ENCODE measurements around the gene NDUFB2.
"Not testable (repeated sequence)": the region's sequence is repeated elsewhere in the genome, so short reads cannot be mapped to it uniquely, and the experiment has no call there.

Gene NDUFB2

DNA sequence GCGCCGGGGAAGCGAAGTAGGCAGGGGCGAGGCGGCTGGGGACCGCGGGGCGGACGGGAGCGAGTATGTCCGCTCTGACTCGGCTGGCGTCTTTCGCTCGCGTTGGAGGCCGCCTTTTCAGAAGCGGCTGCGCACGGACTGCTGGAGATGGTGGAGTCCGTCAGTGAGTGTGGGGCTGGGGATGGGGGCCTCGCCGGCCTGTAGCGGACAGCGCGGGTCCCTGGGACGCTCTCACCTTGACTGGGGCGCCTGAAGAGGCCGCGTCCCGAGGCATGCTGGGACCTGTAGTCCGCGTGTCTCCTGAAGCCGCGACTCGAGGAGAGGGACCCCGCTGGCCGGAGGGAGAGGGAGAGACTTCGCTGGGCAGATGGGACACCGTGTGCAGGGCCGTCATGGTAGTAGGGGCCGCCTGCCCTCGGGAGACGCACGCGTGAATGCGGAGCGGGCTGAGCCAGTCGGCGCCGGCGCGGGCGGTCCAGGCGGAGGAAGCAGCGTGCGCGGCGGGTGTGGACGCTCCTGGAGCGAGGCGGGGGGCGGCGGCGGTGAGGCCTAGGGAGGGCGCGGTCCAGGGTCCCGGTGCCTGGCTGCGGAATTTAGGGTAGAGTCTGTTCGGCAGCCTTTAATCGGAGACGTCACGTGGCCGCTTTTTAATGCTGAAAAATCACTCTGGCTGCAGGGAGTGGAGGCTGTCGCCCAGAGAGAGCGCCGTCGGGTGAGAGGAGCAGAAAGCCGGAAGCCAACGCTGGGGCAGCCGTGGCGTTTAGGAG lies at the start of gene NDUFB2:
TSS of gene NDUFB2 (plus strand) at position 29 of the 767 bp plus-strand sequence. CDS start at position 66, 37 bp downstream.
- peak; percentile 80 for DNase-seq

DNA sequence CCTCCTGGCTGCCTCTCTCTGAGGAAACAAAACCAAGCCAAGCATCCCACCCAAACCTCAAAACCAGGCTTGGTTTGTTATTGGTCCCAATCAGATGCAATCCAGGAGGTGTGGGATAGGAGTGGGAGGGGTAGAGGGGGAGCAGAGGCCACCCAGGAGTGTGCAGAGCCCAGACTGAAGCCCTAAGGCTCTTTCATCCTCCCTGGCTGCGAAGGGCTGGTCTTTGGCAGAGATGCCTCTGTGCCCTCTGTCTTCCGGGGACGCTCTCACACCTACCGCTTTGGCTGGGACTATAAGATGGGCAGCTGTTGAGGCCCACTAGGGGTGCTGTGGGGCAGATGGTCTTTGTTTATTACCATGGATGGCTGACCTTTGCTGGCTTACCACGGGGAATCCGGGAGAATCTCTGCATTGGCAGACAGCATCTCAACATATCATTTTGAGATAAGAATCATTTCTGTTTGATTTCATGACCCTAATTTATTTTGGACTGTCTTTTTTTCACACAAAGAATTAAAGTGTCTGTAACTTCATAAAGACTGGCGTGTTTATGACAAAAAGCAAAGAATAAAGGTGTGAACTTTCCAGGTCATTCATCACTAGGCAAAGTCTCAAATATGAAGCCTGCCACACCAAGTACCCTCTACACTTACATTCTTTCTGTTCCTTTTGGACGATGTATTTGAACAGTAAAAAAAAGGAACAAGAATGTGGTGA lies 49.4 kb upstream of the NDUFB2 start:
- DNase-seq, result peak; percentile 52

DNA sequence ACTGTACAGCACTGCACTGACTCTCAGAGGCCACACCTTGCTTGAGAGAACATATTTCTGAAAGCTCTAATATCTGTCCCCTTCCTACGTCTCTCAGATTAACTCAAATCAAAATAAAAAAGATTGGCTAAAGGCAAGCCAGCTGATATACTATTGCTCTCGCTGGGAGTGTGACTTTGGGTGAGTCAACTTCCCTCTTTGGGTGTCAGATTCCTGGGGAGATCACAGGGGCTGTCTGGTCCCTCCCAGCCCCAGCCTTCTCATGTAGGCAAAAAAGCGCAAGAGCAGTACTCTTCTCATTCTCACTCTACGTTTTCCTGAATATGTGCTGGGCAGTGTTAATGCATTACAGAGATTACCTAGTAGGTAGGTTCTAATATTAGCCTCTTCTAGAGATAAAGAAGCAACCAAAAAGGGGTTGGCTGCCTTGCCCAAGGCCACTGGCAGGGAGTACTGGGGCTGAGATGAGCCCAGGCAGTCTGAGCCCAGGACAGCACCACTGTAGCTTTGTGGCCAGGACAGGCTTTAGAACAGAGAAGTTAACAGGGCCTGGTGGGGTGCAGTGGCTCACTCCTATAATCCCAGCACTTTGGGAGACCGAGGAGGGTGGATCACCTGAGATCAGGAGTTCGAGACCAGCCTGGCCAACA lies 46.8 kb upstream of the NDUFB2 start:
- DNase-seq, result no peak

DNA sequence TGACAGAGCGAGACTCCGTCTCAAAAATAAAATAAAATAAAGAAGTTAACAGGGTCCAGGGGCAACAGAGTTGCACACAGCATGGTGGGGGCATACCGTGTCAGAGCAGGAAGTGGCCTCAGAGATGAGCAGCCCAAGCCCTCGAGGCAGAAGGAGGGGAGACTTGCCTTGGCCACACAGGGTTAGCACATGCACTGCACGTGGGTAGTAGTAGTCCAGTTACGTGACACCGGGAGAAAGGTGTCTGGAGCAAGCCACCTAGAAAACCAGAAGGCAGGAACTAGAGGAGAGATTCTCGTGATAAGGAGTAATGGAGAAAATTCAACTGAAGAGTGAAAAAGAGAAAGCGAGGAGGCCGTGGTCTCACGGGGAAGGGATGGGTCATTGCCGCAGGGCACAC lies 46.1 kb upstream of the NDUFB2 start:
- no peak for DNase-seq

DNA sequence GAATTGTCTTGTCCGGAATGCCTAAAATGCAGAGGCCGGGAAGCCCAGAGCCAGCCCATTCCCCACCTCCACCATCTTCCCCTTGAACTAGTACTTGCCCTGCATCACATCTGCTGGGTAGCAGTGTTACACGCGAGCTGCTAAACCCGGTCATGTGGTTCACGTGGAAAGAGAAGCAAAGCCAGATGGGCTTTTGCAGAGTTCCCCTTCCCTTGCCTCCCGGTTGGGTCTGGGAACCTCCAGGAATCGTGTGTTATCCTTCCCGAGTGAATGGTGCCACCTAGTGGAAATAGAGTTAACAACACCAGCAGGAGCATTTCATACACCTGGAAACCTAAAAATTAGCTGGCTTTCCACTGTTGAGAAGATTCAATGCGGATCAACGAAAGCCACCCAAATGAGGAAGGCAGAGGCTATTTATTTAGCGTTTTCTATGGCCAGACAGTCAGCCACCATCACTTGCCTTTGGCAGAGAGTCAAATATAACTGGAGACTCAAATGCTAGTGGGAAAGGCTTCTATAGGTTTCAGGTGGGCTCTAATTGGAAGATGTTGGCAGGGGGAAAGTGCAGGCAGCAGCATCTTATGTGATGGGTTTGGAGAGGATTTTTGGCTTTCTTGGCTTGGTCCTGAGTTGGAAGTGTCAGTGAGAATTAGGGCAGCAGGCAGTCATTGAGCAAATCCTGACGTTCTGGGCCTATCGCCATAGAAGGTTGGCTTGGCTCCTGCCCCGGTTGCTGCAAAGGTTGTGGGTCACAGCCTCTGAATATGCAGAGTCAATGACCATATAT lies 43.0 kb upstream of the NDUFB2 start:
- DNase-seq, result peak; percentile 61

DNA sequence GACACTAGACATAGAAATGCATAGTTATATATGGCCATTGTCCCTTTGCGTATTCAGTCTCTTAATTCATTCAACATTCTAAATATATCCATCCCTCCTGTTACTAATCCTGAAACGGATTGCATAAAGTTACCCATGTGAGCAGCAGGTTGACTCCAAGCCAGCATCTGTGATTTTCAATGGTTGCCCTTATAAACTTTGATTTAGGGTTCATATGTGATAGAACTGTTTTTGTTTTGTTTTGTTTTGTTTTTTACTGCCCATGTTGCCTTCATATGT lies 42.5 kb upstream of the NDUFB2 start:
- DNase-seq, result no peak

DNA sequence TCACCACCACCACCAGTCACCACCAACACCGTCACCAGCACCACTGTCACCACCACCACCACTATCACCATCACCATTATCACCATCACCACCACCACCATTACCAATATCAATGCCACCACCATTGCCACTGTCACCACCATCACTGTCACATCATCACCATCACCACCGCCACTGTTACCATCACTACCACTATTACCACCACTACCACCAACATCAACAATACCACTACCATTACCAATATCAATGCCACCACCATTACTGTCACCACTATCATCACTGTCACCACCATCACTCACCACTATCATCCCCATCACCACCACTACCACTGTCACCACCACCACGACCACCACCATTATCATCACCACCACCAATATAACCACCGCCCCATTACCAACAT lies 41.8 kb upstream of the NDUFB2 start:
- DNase-seq, result no peak

DNA sequence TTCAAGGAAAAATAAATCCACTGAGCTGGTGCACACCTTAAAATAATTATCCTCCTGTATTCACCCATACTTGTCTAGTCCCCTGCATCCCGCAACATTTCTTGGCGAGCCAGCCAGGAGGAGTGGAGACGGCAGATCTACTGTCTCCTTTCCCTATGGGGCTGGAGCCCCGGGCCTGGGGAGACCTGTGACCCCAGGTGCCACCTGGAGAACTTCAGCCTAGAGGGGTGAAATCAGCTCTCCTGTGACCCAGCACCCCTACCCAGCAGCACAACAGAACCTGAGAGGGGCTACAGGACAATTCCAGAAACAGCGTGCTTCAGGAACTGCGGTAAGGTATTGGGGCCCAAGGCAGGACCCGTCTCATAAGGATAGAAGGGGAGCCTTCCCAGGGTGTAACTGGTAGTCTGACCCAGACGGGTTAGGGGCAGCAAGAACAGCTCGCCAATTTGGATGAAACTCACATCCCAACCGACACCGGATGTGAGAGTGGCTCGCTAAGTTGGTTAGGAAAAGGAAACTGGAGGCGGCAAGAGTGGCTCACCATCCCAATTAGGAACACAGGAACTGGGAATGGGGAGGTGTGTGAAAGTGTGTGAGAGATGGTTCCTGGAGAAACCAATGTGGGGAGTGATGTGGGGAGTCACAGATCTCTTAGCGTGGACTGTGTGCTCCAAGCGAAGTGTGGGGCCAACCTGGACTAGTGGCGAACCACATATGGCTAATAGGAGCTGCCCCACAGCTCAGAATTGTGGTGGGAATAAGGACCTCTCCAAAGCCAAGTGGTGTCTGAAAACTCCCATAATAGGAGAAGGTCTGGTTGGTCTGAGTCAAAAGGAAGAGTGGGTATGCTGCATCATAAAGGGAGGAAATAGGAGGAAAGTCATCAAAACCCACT lies 40.7 kb upstream of the NDUFB2 start:
- no peak for DNase-seq

DNA sequence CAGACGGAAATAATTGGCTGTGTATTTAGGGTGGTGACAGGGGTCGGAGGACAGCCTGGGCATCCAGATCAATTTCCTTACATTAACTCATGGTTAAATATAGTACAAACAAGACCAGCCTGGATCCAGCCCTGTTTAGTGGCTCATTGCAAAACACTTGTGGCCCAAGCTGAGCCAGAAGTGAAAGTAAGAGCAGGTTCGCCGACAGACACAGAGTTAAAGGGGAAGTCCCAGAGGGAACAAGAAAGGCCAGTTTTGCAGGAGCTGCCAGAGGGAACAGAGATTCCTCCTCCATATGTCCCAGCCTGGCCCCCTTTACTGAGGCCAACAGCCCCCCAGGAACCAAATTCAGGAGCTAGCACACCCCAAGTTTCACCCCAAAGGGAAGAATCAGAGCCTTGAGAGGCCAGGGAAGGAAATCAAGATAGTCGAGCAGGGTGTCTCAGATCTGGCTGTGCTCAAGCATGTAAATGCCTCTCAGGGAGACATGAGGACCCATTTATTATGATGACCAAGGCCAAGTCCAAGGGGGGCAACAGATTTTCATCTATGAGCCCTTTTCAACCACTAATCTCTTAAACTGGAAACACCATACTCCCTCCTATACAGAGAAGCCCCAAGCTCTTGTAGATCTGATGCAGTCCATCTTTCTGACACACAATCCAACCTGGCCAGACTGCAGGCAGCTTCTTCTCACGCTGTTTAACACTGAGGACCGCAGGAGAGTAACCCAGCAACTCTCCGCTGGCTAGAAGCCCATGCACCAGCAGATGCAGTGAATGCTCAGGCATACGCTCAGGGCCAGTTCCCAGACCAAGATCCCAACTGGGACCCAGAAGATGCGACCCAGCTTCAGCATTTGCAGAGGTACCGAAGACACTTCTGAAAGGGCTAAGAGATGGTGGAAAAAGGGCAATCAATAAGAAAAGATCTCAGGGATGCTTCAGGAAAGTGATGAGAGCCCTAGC lies 39.7 kb upstream of the NDUFB2 start:
- no peak for DNase-seq

DNA sequence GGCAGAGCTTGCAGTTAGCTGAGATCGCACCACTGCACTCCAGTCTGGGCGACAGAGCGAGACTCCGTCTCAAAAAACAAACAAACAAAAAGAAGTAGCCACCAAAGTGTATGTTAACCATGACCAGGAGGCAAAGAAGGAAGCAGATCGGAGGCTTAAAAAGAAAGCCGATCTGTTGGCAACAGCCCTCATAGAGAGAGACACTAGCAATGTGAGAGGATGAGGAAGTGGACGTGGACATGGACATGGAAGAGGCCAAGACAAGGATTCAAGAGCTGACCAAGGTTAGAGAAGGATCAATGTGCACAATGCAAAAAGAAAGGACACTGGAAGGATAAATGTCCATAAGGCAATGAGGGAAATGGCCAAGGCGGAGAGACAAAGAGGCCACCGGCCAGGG lies 38.6 kb upstream of the NDUFB2 start:
- no peak for DNase-seq

DNA sequence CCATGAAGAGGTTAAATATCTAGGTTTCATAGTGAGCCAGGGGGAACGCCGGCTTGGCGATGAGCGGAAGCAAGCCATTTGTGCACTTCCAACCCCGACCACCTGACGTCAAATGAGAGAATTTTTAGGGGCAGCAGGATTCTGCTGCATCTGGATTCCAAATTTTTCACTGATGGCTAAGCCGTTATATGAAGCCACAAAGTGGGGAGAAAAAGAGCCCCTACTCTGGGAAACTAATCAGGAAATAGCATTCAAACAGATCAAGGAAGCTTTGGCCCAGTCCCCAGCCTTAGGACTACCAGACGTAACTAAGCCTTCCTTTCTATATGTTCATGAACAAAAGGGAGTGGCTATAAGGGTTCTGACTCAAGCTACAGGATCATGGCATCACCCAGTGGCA lies 36.7 kb upstream of the NDUFB2 start:
- no peak for DNase-seq

DNA sequence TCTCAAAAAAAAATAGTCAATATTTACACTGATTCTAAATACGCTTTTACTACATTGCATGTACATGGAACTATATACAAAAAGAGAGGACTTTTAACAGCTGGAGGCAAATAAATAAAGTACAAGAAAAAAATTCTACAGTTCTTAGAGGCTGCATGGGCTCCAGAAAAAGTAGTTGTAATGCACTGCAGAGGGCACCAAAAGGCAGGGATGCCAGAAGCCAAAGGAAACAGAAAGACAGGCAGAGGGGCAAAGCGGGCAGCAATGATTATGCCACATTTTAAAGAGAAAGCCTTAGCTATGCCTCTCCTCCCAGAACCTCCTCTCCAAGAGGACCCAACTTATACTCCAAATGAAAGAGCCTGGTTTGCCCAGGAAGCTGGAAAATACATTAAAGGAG lies 35.4 kb upstream of the NDUFB2 start:
- no peak for DNase-seq

DNA sequence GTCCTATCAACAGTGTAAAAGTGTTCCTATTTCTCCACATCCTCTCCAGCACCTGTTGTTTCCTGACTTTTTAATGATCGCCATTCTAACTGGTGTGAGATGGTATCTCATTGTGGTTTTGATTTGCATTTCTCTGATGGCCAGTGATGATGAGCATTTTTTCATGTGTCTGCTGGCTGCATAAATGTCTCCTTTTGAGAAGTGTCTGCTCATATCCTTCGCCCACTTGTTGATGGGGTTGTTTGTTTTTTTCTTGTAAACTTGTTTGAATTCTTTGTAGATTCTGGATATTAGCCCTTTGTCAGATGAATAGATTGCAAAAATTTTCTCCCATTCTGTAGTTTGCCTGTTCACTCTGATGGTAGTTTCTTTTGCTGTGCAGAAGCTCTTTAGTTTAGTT lies 33.6 kb upstream of the NDUFB2 start:
- DNase-seq, result not testable (repeated sequence)

DNA sequence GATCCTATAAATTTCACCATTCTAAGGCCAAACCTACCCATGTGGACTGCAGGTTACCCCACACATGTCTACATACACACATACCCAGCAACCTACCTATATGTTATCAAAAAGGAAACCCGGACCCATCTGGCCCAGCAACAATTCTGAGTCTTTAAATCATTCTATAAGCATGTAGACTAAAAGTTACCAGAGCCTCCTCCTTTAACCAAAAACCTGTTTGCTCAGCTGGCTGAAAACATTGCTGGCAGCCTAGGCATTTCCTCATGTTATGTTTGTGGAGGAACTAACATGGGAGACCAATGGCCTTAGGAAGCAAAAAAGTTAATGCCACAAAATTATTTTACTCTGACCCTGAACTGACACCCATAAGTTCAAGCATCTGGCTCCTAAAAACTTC lies 29.0 kb upstream of the NDUFB2 start:
- no peak for DNase-seq

DNA sequence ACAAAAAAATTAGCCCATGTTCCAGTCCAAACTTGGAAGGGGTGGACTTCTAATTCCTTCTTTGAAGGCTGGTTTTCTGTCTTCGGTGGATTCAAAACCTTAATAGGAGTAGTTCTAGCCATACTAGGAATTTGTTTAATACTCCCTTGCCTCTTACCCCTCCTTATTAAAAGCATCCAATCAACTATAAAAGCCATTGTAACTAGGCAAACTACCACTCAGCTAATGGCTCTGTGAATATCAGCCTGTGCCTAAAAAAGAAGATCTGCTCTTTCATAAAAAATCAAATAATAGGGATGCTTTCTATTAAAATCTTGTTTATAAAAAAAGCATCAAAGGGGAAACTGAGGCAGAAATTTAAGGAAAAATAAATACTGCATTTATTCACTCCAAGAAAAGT lies 27.9 kb upstream of the NDUFB2 start:
- DNase-seq, result no peak

DNA sequence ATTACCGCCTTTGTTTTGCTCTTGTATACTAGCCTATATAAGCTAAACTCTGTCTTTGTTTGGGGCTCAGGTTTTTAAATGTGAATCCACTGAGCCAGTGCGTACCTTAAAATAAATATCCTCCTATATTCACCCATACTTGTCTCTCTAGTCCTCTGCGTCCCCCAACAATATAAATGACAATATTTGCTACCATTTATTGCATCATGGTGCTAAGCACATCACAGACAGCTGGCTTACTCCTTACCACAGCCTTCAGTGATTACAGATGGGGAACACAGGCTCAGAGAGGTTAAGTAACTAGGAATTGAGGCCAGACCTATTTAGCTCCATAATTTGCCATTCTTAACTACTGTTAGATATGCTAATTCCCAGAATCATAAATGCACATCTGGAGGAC lies 27.2 kb upstream of the NDUFB2 start:
- no peak for DNase-seq

DNA sequence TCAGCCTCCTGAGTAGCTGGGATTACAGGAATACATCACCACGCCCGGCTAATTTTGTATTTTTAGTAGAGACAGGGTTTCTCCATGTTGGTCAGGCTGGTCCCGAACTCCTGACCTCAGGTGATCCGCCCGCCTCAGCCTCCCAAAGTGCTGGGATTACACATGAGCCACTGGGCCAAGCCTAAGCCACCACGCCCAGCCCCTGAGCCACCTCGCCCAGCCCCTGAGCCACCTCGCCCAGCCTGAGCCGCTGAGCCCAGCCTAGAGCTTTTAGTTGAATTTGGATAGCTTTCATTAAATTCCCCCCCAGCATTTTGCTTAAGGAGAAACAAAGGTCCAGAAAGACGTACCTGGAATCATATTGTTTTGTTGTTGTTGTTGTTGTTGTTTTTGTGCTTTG lies 26.6 kb upstream of the NDUFB2 start:
- DNase-seq, result not testable (repeated sequence)

DNA sequence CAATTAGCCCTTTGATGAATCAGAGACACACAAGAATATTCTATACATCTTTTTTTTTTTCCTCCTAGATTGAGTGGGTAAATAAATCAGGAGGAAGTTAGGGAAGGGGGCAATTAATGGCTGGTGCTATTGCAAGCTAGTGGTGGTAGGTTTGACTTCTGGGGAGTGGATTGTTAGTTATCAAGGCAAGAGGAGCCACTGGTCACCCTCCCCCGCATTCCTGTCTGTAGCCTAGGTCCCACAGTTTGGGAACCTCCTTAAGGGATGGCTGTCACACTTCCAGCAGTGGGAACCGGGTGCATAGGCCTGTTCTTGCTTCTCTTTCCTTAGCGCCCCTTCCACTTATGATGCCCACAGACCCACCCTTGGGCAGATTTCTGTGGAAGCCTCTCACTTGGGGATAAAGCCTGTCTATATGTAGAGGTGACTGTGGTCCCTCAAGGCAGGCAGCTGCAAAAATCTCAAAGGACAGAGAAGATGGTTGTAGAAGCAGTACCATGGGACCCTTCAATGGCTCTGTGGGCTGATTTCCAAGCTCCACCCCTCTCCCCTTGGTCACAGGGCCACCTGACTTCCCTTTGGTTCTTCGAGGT lies 26.1 kb upstream of the NDUFB2 start:
- DNase-seq, result no peak

DNA sequence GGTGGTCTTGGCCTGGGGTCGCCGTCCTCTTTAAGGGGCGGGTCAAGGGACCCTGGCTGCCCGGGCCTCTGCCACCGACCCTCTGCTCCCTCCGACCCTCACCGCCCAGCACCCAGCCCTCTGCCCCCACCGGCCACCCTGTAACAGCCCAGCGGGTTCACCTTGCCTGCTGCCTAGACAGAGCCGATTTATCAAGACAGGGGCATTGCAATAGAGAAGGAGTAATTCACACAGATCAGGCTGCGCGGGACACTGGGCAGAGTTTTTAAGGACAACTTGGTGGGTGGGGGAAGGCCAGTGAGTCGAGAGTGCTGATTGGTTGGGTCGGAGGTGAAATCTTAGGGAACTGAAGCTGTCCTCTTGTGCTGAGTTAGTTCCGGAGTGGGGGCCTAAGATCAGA lies 24.5 kb upstream of the NDUFB2 start:
- DNase-seq, result no peak

DNA sequence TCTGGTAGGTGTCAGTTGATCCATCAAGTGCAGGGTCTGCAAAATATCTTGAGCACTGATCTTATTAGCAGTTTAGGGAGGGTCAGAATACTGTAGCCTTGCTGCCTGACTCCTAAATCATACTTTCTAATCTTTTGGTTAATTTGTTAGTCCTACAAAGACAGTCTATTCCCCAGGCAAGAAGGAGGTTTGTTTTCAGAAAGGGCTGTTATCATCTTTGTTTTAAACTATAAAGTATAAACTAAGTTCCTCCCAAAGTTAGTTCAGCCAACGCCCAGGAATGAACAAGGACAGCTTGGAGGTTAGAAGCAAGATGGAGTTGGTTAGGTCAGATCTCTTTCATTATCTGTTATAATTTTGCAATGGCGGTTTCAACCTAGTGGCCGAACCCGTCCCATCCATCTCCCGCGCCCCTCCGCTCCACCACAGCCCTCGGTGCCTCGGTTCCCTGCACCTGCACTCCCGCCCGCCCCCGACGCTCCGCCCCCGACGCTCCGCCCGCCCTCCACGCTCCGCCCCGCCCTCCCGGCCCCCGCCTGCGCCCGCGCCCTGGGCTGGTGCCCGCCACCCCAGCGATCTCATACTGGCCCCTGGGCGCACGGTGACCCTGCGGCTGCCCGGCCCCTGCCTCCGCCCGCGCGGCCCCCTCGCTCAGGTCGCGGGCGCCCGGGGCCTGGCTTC lies 24.0 kb upstream of the NDUFB2 start, which contains the start of gene ADCK2:
TSS of gene ADCK2 (plus strand) at position 564 of the 681 bp plus-strand sequence. CDS start 386 bp downstream, outside the sequence.
- no peak for DNase-seq
